Activated T-helper 1 cell treated with Interleukin-2 at 50 U/mL for 16 hours (primary cell): ENCODE measurements around the gene CLPTM1.

Experiments used
- DNase-seq: peaks from one replicate; pipeline ENCODE4 v3.0.0-alpha.2; 2020; ENCODE audit warnings: low read depth

The CLPTM1 gene

GRCh38 chr19:45010306-45010705 lies 55.1 kb downstream of the CLPTM1 start:
- no peak for DNase-seq

GRCh38 chr19:45011959-45012358 lies 56.8 kb downstream of the CLPTM1 start:
- DNase-seq, result no peak

- peak; percentile 54 for DNase-seq
Observed at GRCh38 chr19:45016388-45017314, 61.5 kb downstream of the CLPTM1 start.

- DNase-seq, result no peak
Observed at GRCh38 chr19:45019187-45019586, 64.0 kb downstream of the CLPTM1 start.

GRCh38 chr19:45020071-45020470 lies 64.9 kb downstream of the CLPTM1 start:
- no peak for DNase-seq

GRCh38 chr19:45021971-45022370 lies 66.8 kb downstream of the CLPTM1 start:
- no peak for DNase-seq

- DNase-seq, result no peak
Observed at GRCh38 chr19:45023048-45023447, 67.9 kb downstream of the CLPTM1 start.

- no peak for DNase-seq
Observed at GRCh38 chr19:45025264-45025663, 70.1 kb downstream of the CLPTM1 start.

- no peak for DNase-seq
Observed at GRCh38 chr19:45027371-45027770, 72.2 kb downstream of the CLPTM1 start.

- no peak for DNase-seq
Observed at GRCh38 chr19:45030825-45031224, 75.6 kb downstream of the CLPTM1 start.

GRCh38 chr19:45032421-45032820 lies 77.2 kb downstream of the CLPTM1 start:
- no peak for DNase-seq

GRCh38 chr19:45035755-45036154 lies 80.6 kb downstream of the CLPTM1 start:
- DNase-seq, result no peak

GRCh38 chr19:45037393-45038169 lies 82.4 kb downstream of the CLPTM1 start:
- DNase-seq, result no peak

- DNase-seq, result peak; percentile 84
Observed at GRCh38 chr19:45038931-45039893, 84.0 kb downstream of the CLPTM1 start, which contains the start of gene CLASRP. Gene CLASRP (plus strand): TSS chr19:45039045. CDS start chr19:45040213, 1,168 bp downstream.

GRCh38 chr19:45040059-45040771 lies 85.0 kb downstream of the CLPTM1 start:
- no peak for DNase-seq

- DNase-seq, result no peak
Observed at GRCh38 chr19:45041125-45041524, 85.9 kb downstream of the CLPTM1 start.
